Measurements from ENCODE around the gene NACC1.
"Not testable (repeated sequence)": the region's sequence is repeated elsewhere in the genome, so short reads cannot be mapped to it uniquely, and the experiment has no call there.

Gene NACC1

DNA sequence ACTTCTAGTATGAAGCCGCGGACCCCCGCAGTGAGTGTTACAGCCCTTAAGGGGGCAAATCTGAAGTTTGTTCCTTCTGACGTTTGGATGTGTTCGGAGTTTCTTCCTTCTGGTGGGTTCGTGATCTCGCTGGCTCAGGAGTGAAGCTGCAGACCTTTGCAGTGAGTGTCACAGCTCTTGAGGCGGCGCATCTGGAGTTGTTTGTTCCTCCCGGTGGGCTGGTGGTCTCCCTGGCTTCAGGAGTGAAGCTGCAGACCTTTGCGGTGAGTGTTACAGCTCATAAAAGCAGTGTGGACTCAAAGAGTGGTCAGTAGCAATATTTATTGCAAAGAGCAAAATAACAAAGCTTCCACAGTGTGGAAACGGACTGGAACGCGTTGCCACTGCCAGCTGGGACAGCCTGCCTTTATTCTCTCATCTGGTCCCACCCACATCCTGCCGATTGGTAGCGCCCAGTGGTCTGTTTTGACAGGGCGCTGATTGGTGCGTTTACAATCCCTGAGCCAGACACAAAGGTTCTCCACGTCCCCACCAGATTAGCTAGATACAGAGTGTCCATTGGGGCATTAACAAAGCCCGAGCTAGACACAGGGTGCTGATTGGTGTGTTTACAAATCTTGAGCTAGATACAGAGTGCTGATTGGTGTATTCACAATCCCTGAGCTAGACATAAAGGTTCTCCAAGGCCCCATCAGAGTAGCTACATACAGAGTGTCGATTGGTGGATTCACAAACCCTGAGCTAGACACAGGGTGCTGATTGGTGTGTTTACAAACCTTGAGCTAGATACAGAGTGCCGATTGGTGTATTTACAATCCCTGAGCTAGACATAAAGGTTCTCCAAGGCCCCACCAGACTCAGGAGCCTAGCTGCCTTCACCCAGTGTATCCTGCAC, 67.9 kb downstream of the NACC1 start:
- not testable (repeated sequence) for H3K9me3 ChIP-seq (ENCODE audit: control insufficient read depth, low read length); H3K4me3 ChIP-seq (ENCODE audit: insufficient read depth, low read depth, low read length); H3K27ac ChIP-seq (ENCODE audit: insufficient read depth, low read depth, low read length, poor library complexity, severe bottlenecking); H3K36me3 ChIP-seq (ENCODE audit: control insufficient read depth, insufficient read depth, low read length); H3K27me3 ChIP-seq (ENCODE audit: control insufficient read depth, insufficient read depth, low read length, poor library complexity, severe bottlenecking); H3K4me1 ChIP-seq (ENCODE audit: control insufficient read depth, insufficient read depth, low read length)
- 94 to 96% methylated on average over 22 of the region's 22 CpGs for WGBS, 2 experiments

DNA sequence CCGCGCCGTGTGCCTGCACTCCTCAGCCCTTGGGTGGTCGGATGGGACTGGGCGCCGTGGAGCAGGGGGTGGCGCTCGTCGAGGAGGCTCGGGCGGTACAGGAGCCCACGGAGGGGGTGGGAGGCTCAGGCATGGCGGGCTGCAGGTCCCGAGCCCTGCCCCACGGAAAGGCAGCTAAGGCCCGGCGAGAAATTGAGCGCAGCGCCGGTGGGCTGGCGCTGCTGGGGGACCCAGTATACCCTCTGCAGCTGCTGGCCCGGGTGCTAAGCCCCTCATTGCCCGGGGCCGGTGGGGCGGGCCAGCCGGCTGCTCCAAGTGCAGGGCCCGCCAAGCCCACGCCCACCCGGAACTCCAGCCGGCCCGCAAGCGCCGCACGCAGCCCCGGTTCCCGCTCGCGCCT, 68.6 kb downstream of the NACC1 start:
- H3K27ac ChIP-seq (ENCODE audit: insufficient read depth, low read depth, low read length, poor library complexity, severe bottlenecking); H3K27me3 ChIP-seq (ENCODE audit: control insufficient read depth, insufficient read depth, low read length, poor library complexity, severe bottlenecking); H3K36me3 ChIP-seq (ENCODE audit: control insufficient read depth, insufficient read depth, low read length); H3K4me3 ChIP-seq (ENCODE audit: insufficient read depth, low read depth, low read length); H3K4me1 ChIP-seq (ENCODE audit: control insufficient read depth, insufficient read depth, low read length); H3K9me3 ChIP-seq (ENCODE audit: control insufficient read depth, low read length): not testable (repeated sequence)
- WGBS, 2 experiments: 91 to 92% methylated on average over 38 of the region's 38 CpGs

DNA sequence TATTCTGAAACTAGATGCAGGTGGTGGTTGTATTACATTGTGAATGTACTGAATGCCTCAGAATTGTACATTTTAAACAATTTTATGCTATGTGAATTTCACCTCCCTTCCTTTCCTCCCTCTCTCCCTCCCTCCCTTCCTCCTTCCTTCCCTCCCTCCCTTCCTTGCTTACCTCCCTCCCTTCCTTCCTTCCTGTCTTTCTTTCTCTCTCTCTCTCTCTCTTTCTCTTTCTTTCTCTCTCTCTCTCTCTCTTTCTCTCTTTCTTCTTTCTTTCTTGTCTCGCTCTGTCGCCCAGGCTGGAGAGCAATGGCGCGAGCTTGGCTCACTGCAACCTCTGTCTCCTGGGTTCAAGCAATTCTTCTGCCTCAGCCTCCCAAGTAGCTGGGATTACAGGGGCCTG, 69.4 kb downstream of the NACC1 start:
- Histone ChIP-seq H3K4me1 (ENCODE audit: control insufficient read depth, insufficient read depth, low read length) (no peaks in the 10 kb centered on the region), H3K27me3 (ENCODE audit: control insufficient read depth, insufficient read depth, low read length, poor library complexity, severe bottlenecking) (no peaks in the 10 kb centered on the region), H3K27ac (ENCODE audit: insufficient read depth, low read depth, low read length, poor library complexity, severe bottlenecking) (no peak overlapping the region), H3K4me3 (ENCODE audit: insufficient read depth, low read depth, low read length) (no peak overlapping the region), H3K36me3 (ENCODE audit: control insufficient read depth, insufficient read depth, low read length) (no peaks in the 10 kb centered on the region), H3K9me3 (ENCODE audit: control insufficient read depth, low read length) (no peaks in the 10 kb centered on the region)
- 94 to 96% methylated on average over 4 of the region's 4 CpGs for WGBS, 2 experiments

DNA sequence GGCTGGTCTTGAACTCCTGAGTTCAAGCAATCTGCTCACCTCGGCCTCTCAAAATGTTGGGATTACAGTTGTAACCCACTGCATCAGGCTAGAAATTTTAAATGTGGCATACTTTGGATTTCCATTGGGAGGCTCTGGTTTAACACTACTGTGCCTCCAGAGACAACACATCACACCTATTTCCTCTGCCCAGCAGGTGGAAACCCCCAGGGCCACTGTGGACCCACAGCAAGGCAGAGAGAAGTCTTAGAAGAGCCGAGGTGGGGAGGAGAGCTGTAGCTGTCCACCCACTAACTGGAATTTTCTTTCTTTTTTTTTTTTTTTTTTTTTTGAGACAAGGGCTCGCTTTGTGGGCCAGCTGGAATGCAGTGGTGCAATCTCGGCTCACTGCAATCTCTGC, 71.5 kb downstream of the NACC1 start:
- Histone ChIP-seq H3K36me3 (ENCODE audit: control insufficient read depth, insufficient read depth, low read length) (no peaks in the 10 kb centered on the region), H3K9me3 (ENCODE audit: control insufficient read depth, low read length) (no peaks in the 10 kb centered on the region), H3K4me3 (ENCODE audit: insufficient read depth, low read depth, low read length) (no peak overlapping the region), H3K27me3 (ENCODE audit: control insufficient read depth, insufficient read depth, low read length, poor library complexity, severe bottlenecking) (no peaks in the 10 kb centered on the region), H3K27ac (ENCODE audit: insufficient read depth, low read depth, low read length, poor library complexity, severe bottlenecking) (no peak overlapping the region), H3K4me1 (ENCODE audit: control insufficient read depth, insufficient read depth, low read length) (no peaks in the 10 kb centered on the region)
- WGBS, 2 experiments: 87 to 92% methylated on average over 4 of the region's 4 CpGs
